HepG2 (cell line): ENCODE data around the gene GRB7. TPM values are rescaled to one million over a fixed set of nuclear protein-coding genes. Genes with fewer than 3 reads are reported as not detected.

Experiments
- ATAC-seq: fragments of 200-7000 bp; cut with Tn5 transposase; 3 replicates; pipeline ENCODE4 v1.9.1; 2020; ENCODE audit warnings: mild to moderate bottlenecking, moderate library complexity
- BruUV-seq: library from RNA; stranded (reverse); fragments of 400-500 nt; replicated peaks from 2 replicates; lab custom pipeline; 2021; lab: Mats Ljungman, UMichigan
- CTCF ChIA-PET: fragments of 300-600 bp; formaldehyde crosslinking; extraction: SDS; loops from one replicate; lab custom pipeline; 2021; ENCODE audit warnings: low total read pairs, inconsistent platforms, low intra/inter-chr PET ratio; lab: Yijun Ruan, JAX
- POLR2A ChIA-PET: fragments of 350-600 bp; sonication (Branson Sonifier 250); formaldehyde crosslinking; loops from one replicate; lab custom pipeline; 2020; ENCODE audit warnings: antibody characterized with exemption, inconsistent platforms; lab: Yijun Ruan, JAX
- DNase-seq: peaks from one replicate; pipeline ENCODE4 v3.0.0-alpha.2; 2015; ENCODE audit warnings: low spot score
- FAIRE-seq: peaks from 3 replicates; lab custom pipeline; 2011; peaks lifted over from hg19 to GRCh38; lab: Jason Lieb, UNC
- H2AFZ ChIP-seq: one replicate; pipeline ENCODE4 v1.6.1; 2011; ENCODE audit warnings: low read length, inconsistent platforms
- H3K27ac ChIP-seq: fragments of 300-600 bp; 3 replicates; pipeline ENCODE4 v1.8.0; 2011; ENCODE audit warnings: mixed run types, mild to moderate bottlenecking, mixed read lengths, low read length, inconsistent platforms; ENCODE audit not compliant: insufficient read depth; ENCODE audit errors: extremely low read length
- H3K27me3 ChIP-seq, 2 experiments: fragments of 200-600 bp in 1 of 2; 2 replicates in 1 of 2; 3 replicates in 1 of 2; pipeline versions ENCODE4 v1.6.0 to v1.8.0; 2011; ENCODE audit warnings: low read length in 2 of 2, mild to moderate bottlenecking in 2 of 2, moderate library complexity in 2 of 2, inconsistent platforms in 1 of 2; ENCODE audit not compliant: insufficient read depth in 2 of 2, control insufficient read depth in 1 of 2
- H3K36me3 ChIP-seq, 2 experiments: fragments of 200-600 bp in 1 of 2; replicated peaks in 1 of 2; 2 replicates in 1 of 2; 3 replicates in 1 of 2; pipeline versions ENCODE4 v1.5.1 to v1.8.0; 2011; ENCODE audit warnings: low read length in 2 of 2, inconsistent platforms in 1 of 2; ENCODE audit not compliant: insufficient read depth in 2 of 2, control insufficient read depth in 1 of 2
- H3K4me1 ChIP-seq: 2 replicates; pipeline ENCODE4 v1.5.1; 2012; ENCODE audit warnings: low read length, inconsistent platforms; ENCODE audit not compliant: insufficient read depth
- H3K4me2 ChIP-seq: 2 replicates; pipeline ENCODE4 v1.6.0; 2011; ENCODE audit warnings: low read depth, low read length, inconsistent platforms
- H3K4me3 ChIP-seq, 3 experiments: fragments of 200-600 bp in 1 of 3; sonication (generic), shearing (Covaris generic) in 1 of 3; replicated peaks in 1 of 3; 2 replicates each; pipeline ENCODE4 v1.5.1; 2011 to 2016; ENCODE audit warnings: low read length in 3 of 3, inconsistent platforms in 2 of 3, low read depth in 2 of 3, mild to moderate bottlenecking in 2 of 3, control low read depth in 1 of 3, mixed read lengths in 1 of 3; ENCODE audit not compliant: insufficient read depth in 1 of 3
- H3K79me2 ChIP-seq: one replicate; pipeline ENCODE4 v1.6.1; 2011; ENCODE audit warnings: low read length, inconsistent platforms; ENCODE audit not compliant: insufficient read depth
- H3K9ac ChIP-seq: 2 replicates; pipeline ENCODE4 v1.6.0; 2011; ENCODE audit warnings: mild to moderate bottlenecking, low read depth, low read length, inconsistent platforms; ENCODE audit not compliant: insufficient read depth
- H3K9me3 ChIP-seq: 2 replicates; pipeline ENCODE4 v1.5.1; 2012; ENCODE audit warnings: mild to moderate bottlenecking, low read length
- H4K20me1 ChIP-seq: 2 replicates; pipeline ENCODE4 v1.6.0; 2011; ENCODE audit warnings: inconsistent platforms, mild to moderate bottlenecking, low read length, moderate library complexity; ENCODE audit not compliant: insufficient read depth
- ELK4 ChIP-seq: sonication (generic); formaldehyde crosslinking; IDR thresholded peaks from 2 replicates; pipeline ENCODE4 v1.9.0; 2021; ENCODE audit warnings: missing genetic modification reagents, borderline replicate concordance
- GATAD1 ChIP-seq: IDR thresholded peaks from 2 replicates; pipeline ENCODE4 v1.6.1; 2016; ENCODE audit warnings: missing genetic modification reagents, missing compliant biosample characterization
- GPBP1L1 ChIP-seq: sonication (generic); formaldehyde crosslinking; IDR thresholded peaks from 2 replicates; pipeline ENCODE4 v1.5.0; 2020; ENCODE audit warnings: mild to moderate bottlenecking, missing genetic modification reagents
- HNRNPUL1 ChIP-seq: fragments of 200-400 bp; formaldehyde crosslinking; IDR thresholded peaks from 2 replicates; pipeline ENCODE4 v1.6.1; 2017; ENCODE audit warnings: low read depth, mild to moderate bottlenecking, low read length, moderate library complexity
- LBX2 ChIP-seq: sonication (generic); formaldehyde crosslinking; IDR thresholded peaks from 2 replicates; pipeline ENCODE4 v1.5.0; 2020; ENCODE audit warnings: missing genetic modification reagents, mild to moderate bottlenecking, borderline replicate concordance
- MED13 ChIP-seq: sonication (generic); formaldehyde crosslinking; IDR thresholded peaks from 2 replicates; pipeline ENCODE4 v1.5.0; 2020; ENCODE audit warnings: missing genetic modification reagents
- PLSCR1 ChIP-seq: sonication (generic); formaldehyde crosslinking; IDR thresholded peaks from 2 replicates; pipeline ENCODE4 v1.5.0; 2020; ENCODE audit warnings: missing genetic modification reagents, mild to moderate bottlenecking, borderline replicate concordance
- TOPORS ChIP-seq: sonication (generic); formaldehyde crosslinking; IDR thresholded peaks from 2 replicates; pipeline ENCODE4 v1.8.0; 2023; ENCODE audit warnings: mild to moderate bottlenecking, missing genetic modification reagents
- U2AF2 ChIP-seq: fragments of 200-400 bp; formaldehyde crosslinking; IDR thresholded peaks from 2 replicates; pipeline ENCODE4 v1.6.1; 2017; ENCODE audit warnings: low read depth, mild to moderate bottlenecking, low read length
- ZBTB25 ChIP-seq: IDR thresholded peaks from 2 replicates; pipeline ENCODE4 v1.6.1; 2018; ENCODE audit warnings: missing genetic modification reagents
- ZKSCAN1 ChIP-seq: fragments of 150-350 bp; IDR thresholded peaks from 2 replicates; pipeline ENCODE4 v1.6.1; 2014; ENCODE audit warnings: low read length
- ZNF124 ChIP-seq: sonication (generic); formaldehyde crosslinking; IDR thresholded peaks from 2 replicates; pipeline ENCODE4 v1.4.0; 2020; ENCODE audit warnings: missing genetic modification reagents
- ZNF138 ChIP-seq: sonication (generic); formaldehyde crosslinking; IDR thresholded peaks from 2 replicates; pipeline ENCODE4 v1.5.0; 2020; ENCODE audit warnings: mild to moderate bottlenecking, low read depth, missing genetic modification reagents
- ZNF3 ChIP-seq: IDR thresholded peaks from 2 replicates; pipeline ENCODE4 v1.7.0; 2017; ENCODE audit warnings: inconsistent platforms
- ZNF350 ChIP-seq: sonication (generic); formaldehyde crosslinking; IDR thresholded peaks from 2 replicates; pipeline ENCODE4 v1.4.0; 2020; ENCODE audit warnings: mild to moderate bottlenecking, low read depth, missing genetic modification reagents, borderline replicate concordance
- ZSCAN21 ChIP-seq: sonication (generic); formaldehyde crosslinking; IDR thresholded peaks from 2 replicates; pipeline ENCODE4 v1.8.0; 2022; ENCODE audit warnings: mild to moderate bottlenecking, missing genetic modification reagents, moderate library complexity, borderline replicate concordance
- ZXDC ChIP-seq: sonication (generic); formaldehyde crosslinking; IDR thresholded peaks from 2 replicates; pipeline ENCODE4 v1.5.0; 2020; ENCODE audit warnings: mild to moderate bottlenecking, missing genetic modification reagents
- WGBS: methylation state at CpG from one replicate; pipeline ENCODE4 v1.1.6; 2017; ENCODE audit warnings: low lambda C conversion rate; 5-methylcytosine and 5-hydroxymethylcytosine counted together
- in situ Hi-C: cut with HindIII; loops from 2 replicates; pipeline ENCODE4 v1.10.0; 2017; ENCODE audit warnings: low pct_unique_long_range_greater_than_20kb; ENCODE audit not compliant: extremely low pct_ligation_motif_present
- intact Hi-C: fragments of 100-400 bp; cut with micrococcal nuclease; formaldehyde crosslinking; loops from one replicate; pipeline ENCODE4 v1.10.0; 2022; ENCODE audit not compliant: unreplicated experiment
- polyA plus RNA-seq, 8 experiments: library from polyadenylated mRNA; depleted of rRNA in 3 of 8; stranded (reverse) in 7 of 8; unstranded in 1 of 8; fragments of >200 nt; fragmentation: Illumina TruSeq in 4 of 8; extraction: Trizol in 4 of 8; gene quantifications; 2 replicates each; pipeline versions ENCODE4 v1.2.1 to v1.2.3, GENCODE V29; 2011 to 2016; ENCODE audit warnings: low read depth in 4 of 8, missing spikeins in 1 of 8, mixed read lengths in 1 of 8; ENCODE audit not compliant: insufficient read depth in 1 of 8
- total RNA-seq, 5 experiments: library from RNA; depleted of rRNA; stranded (reverse); fragments of >200 nt; fragmentation: Illumina TruSeq; extraction: Trizol; gene quantifications; 2 replicates each; pipeline ENCODE4 v1.2.3, GENCODE V29; 2016; ENCODE audit warnings: low read depth in 1 of 5

GRB7 gene
- total and polyA plus RNA-seq, 2 of the 13 experiments (the other 11 are each of a cell fraction or from before 2014, with no cell fraction given) = 60.2 to 77.7 TPM

GRCh38 chr17:39769974-39770587 lies 32.3 kb downstream of the GRB7 start:
- intact Hi-C loops (loop anchor here (10.0 kb wide), 1 partner anchor 95 kb away; the partner anchor contains the start of genes IKZF3 and ZPBP2), in situ Hi-C loops (no loop called here)
- H3K4me1 ChIP-seq = peaks cover 18% of the 10 kb centered on the region
- 8% methylated on average over 8 of the region's 8 CpGs for WGBS
- no peak overlapping the region for H3K9ac ChIP-seq
- ATAC-seq = no peak
- no peaks in the 10 kb centered on the region for H3K36me3 ChIP-seq
- H3K9me3 ChIP-seq = no peaks in the 10 kb centered on the region
- peak; percentile 55 for DNase-seq
- H3K4me2 ChIP-seq = 0 out of 2 replicates have a peak overlapping the region, but pooled peaks have one; percentile 14
- no peak overlapping the region for H3K4me3 ChIP-seq
- no peak overlapping the region for H3K27ac ChIP-seq
- H3K79me2 ChIP-seq = no peaks in the 10 kb centered on the region
- BruUV-seq = no TSS peak
- peaks cover 0 to 48% of the 10 kb centered on the region in 2 experiments for H3K27me3 ChIP-seq
- CTCF ChIA-PET = no interaction called here
- no peak overlapping the region for H2AFZ ChIP-seq
- POLR2A ChIA-PET = no interaction called here
- FAIRE-seq = peak; percentile 81
- no peaks in the 10 kb centered on the region for H4K20me1 ChIP-seq
- no peak for TF ChIP-seq U2AF2
- no peak for TF ChIP-seq ZBTB25 (CRISPR knock-in tag)
- no peak for TF ChIP-seq ZNF138 (CRISPR knock-in tag)
- TF ChIP-seq ZKSCAN1 = no peak
- TF ChIP-seq TOPORS (CRISPR knock-in tag) = no peak
- no peak for TF ChIP-seq ZSCAN21
- TF ChIP-seq PLSCR1 (CRISPR knock-in tag) = no peak
- no peak for TF ChIP-seq ELK4 (CRISPR knock-in tag)
- TF ChIP-seq GATAD1 (CRISPR knock-in tag) = no peak
- TF ChIP-seq ZNF3 (CRISPR knock-in tag) = 0 out of 2 replicates have a peak, but pooled peaks have one; percentile 43
- TF ChIP-seq ZNF350 (CRISPR knock-in tag) = no peak
- no peak for TF ChIP-seq HNRNPUL1
- TF ChIP-seq GPBP1L1 (CRISPR knock-in tag) = no peak
- no peak for TF ChIP-seq ZNF124 (CRISPR knock-in tag)
- TF ChIP-seq LBX2 (CRISPR knock-in tag) = no peak
- no peak for TF ChIP-seq MED13 (CRISPR knock-in tag)
- no peak for TF ChIP-seq ZXDC
